SU-DHL-6 (cell line): ENCODE measurements around the gene WDR75.

Experiments used
- H2AFZ ChIP-seq: fragments of 200-600 bp; sonication (generic); 2 replicates; pipeline ENCODE4 v1.6.1; 2014; ENCODE audit warnings: low read depth, mild to moderate bottlenecking, moderate library complexity, mixed read lengths, antibody characterized with exemption, low read length; ENCODE audit not compliant: severe bottlenecking
- H3F3A ChIP-seq: fragments of 200-600 bp; shearing (Covaris generic); 2 replicates; pipeline ENCODE4 v1.6.0; 2016; ENCODE audit warnings: antibody characterized with exemption, mild to moderate bottlenecking; ENCODE audit not compliant: insufficient read depth
- H3K27ac ChIP-seq: fragments of 200-600 bp; sonication (generic); 2 replicates; pipeline ENCODE4 v1.5.1; 2016; ENCODE audit warnings: low read depth, mild to moderate bottlenecking, low read length, moderate library complexity, mixed read lengths
- H3K27me3 ChIP-seq: fragments of 200-600 bp; sonication (generic), shearing (Covaris generic); 2 replicates; pipeline ENCODE4 v1.6.0; 2014; ENCODE audit warnings: mild to moderate bottlenecking, low read length
- H3K36me3 ChIP-seq: fragments of 200-600 bp; sonication (generic); 2 replicates; pipeline ENCODE4 v1.6.1; 2014; ENCODE audit warnings: mild to moderate bottlenecking, low read length, mixed read lengths
- H3K4me2 ChIP-seq: fragments of 300-600, 200-600 bp; shearing (Covaris generic), sonication (generic); 2 replicates; pipeline ENCODE4 v1.6.0; 2014; ENCODE audit warnings: low read length, low read depth, mild to moderate bottlenecking; ENCODE audit not compliant: poor library complexity, severe bottlenecking
- H3K4me3 ChIP-seq: fragments of 200-600 bp; sonication (generic); 2 replicates; pipeline ENCODE4 v1.5.1; 2014; ENCODE audit warnings: antibody characterized with exemption, low read length, mild to moderate bottlenecking, mixed read lengths; ENCODE audit not compliant: insufficient read depth, poor library complexity, severe bottlenecking
- H3K79me2 ChIP-seq: fragments of 200-600 bp; sonication (generic); 2 replicates; pipeline ENCODE4 v1.6.1; 2014; ENCODE audit warnings: mild to moderate bottlenecking, low read length, moderate library complexity; ENCODE audit not compliant: insufficient read depth
- H3K9ac ChIP-seq: fragments of 200-600 bp; sonication (generic); 2 replicates; pipeline ENCODE4 v1.7.0; 2014; ENCODE audit warnings: mild to moderate bottlenecking, low read length
- H3K9me2 ChIP-seq: fragments of 200-600 bp; sonication (generic); replicated peaks from 2 replicates; pipeline ENCODE4 v1.6.1; 2014; ENCODE audit warnings: low read length; ENCODE audit not compliant: insufficient read depth
- H3K9me3 ChIP-seq: fragments of 200-600 bp; sonication (generic); 2 replicates; pipeline ENCODE4 v1.6.1; 2014; ENCODE audit warnings: low read length, mixed read lengths; ENCODE audit not compliant: insufficient read depth
- H4K20me1 ChIP-seq: fragments of 200-600 bp; sonication (generic); 2 replicates; pipeline ENCODE4 v1.6.1; 2014; ENCODE audit warnings: low read depth, mild to moderate bottlenecking, antibody characterized with exemption, low read length, moderate library complexity, mixed read lengths
- CTCF ChIP-seq: fragments of 200-600 bp; sonication (generic); IDR thresholded peaks from one replicate; pipeline ENCODE4 v1.5.1; 2017; ENCODE audit warnings: antibody characterized with exemption, mild to moderate bottlenecking, low read length, moderate library complexity; ENCODE audit not compliant: insufficient read depth, poor library complexity, severe bottlenecking
- EZH2phosphoT487 ChIP-seq: fragments of 200-600 bp; sonication (generic), shearing (Covaris generic); conservative IDR thresholded peaks from 2 replicates; pipeline ENCODE4 v1.6.1; 2018; ENCODE audit warnings: mild to moderate bottlenecking, antibody characterized with exemption, low read length, moderate library complexity, mixed read lengths

Gene WDR75

DNA sequence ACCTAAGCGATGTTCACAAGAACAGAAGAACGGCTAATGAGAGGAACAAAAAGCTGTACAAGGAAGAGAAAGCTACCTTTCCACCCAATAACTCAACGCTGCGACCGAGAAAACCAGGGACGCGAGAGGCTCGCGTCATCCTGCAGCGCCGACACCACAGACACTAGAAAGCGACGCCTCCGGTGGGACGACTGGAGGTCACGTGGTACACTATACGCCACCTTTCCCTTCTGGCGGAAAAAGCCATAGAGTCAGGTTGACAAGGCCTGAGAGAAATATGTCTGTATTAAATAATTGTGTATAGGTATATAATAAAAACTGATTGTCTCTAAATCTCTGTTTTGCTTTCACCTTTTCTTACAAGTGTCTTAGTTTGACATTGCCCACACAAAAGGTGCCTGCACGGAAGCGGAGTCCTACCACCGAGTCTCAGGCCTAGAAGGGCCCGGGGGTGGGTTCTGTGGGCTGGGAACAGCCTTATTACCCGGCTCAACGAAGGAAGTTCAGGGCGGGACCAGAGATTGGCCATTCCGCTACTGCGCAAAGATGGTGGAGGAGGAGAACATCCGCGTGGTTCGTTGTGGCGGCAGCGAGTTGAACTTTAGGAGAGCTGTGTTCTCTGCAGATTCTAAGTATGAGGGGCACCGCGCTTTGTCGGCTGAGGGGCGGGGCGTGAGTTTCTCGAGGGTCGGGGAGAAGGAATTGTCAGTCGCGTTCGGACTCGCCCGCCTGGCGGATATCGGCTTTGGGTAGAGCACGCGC lies at the start of gene WDR75:
Gene WDR75 (plus strand): TSS at position 528 of the 762 bp plus-strand sequence. CDS start 19 bp downstream, at position 547.
- 0 out of 2 replicates have a peak, but pooled peaks cover 6% of the 10 kb centered on the region for H3F3A ChIP-seq
- peak within 1 kb of the TSS; percentile 72 for H3K27ac ChIP-seq
- no peaks in the 10 kb centered on the region for H3K27me3 ChIP-seq
- H3K9ac ChIP-seq: peak within 1 kb of the TSS; percentile 91
- peak within 1 kb of the TSS; percentile 86 for H2AFZ ChIP-seq
- H3K36me3 ChIP-seq: peaks cover 7% of the 10 kb centered on the region
- H3K9me3 ChIP-seq: no peaks in the 10 kb centered on the region
- H3K4me3 ChIP-seq: peak within 1 kb of the TSS; percentile 100
- peak within 1 kb of the TSS; percentile 83 for H3K4me2 ChIP-seq
- TF ChIP-seq CTCF: no peak
- TF ChIP-seq EZH2phosphoT487: no peak
- no peaks in the 10 kb centered on the region for H3K9me2 ChIP-seq
- 0 out of 2 replicates have a peak, but pooled peaks cover 5% of the 10 kb centered on the region for H4K20me1 ChIP-seq
- H3K79me2 ChIP-seq: peaks cover 49% of the 10 kb centered on the region

GRCh38 chr2:189393440-189394111 lies 47.7 kb upstream of the WDR75 start:
- H3K4me2 ChIP-seq: no peak overlapping the region
- no peaks in the 10 kb centered on the region for H4K20me1 ChIP-seq
- H3K27ac ChIP-seq: no peak overlapping the region

DNA sequence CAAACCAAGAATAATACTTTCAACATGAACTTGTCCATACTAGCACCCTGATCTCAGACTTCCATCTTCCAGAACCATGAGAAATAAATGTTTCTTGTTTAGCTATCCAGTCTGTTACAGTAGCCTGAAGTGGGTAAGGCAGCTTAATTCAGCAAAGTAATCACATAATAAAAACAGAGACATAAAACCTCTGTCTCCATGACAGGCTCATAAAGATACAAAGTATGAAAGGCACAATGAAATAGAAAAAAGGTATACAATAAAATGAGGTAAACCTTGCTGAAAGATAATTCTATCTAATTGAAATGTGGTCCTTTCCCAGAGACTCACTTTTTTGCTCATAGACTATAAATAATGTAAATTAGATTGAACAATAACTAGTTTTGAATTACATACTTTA lies 46.7 kb upstream of the WDR75 start:
- Histone ChIP-seq H3K36me3 (no peaks in the 10 kb centered on the region), H4K20me1 (no peaks in the 10 kb centered on the region), H3K79me2 (no peaks in the 10 kb centered on the region), H3K27me3 (no peaks in the 10 kb centered on the region), H2AFZ (no peak overlapping the region), H3K27ac (no peak overlapping the region), H3K9me3 (no peaks in the 10 kb centered on the region), H3K9ac (no peak overlapping the region), H3K4me3 (no peak overlapping the region), H3K4me2 (no peak overlapping the region), H3K9me2 (no peaks in the 10 kb centered on the region), H3F3A (no peaks in the 10 kb centered on the region)
- TF ChIP-seq EZH2phosphoT487 (no peak), CTCF (no peak)

More at GRCh38 chr2:189393440-189394111, 47.7 kb upstream of the WDR75 start:
- Histone ChIP-seq H3K9ac (no peak overlapping the region), H2AFZ (no peak overlapping the region), H3K9me3 (no peaks in the 10 kb centered on the region), H3K9me2 (no peaks in the 10 kb centered on the region), H3K79me2 (no peaks in the 10 kb centered on the region), H3K4me3 (no peak overlapping the region), H3F3A (no peaks in the 10 kb centered on the region), H3K36me3 (no peaks in the 10 kb centered on the region), H3K27me3 (no peaks in the 10 kb centered on the region)
- TF ChIP-seq EZH2phosphoT487 (no peak), CTCF (no peak)
